ENCODE results near the gene WDR62. TPM values are rescaled to one million over a fixed set of nuclear protein-coding genes. Genes with fewer than 3 reads are reported as not detected.

Gene WDR62
- polyA plus RNA-seq, 1 donor from 2014 or later = 0.35 TPM

GRCh38 chr19:36025541-36025940, 29.2 kb upstream of the WDR62 start:
- Histone ChIP-seq H3F3A (ENCODE audit: insufficient read depth, low read length, poor library complexity, severe bottlenecking) (no peaks in the 10 kb centered on the region), H3K27me3 (ENCODE audit: insufficient read depth, low read depth, low read length) (no peaks in the 10 kb centered on the region), H3K79me2 (replicated peaks; ENCODE audit: insufficient read depth, low read length) (peaks cover 3% of the 10 kb centered on the region), H3K9ac (ENCODE audit: low read length) (no peak overlapping the region), H3K9me3 (ENCODE audit: low read length) (no peaks in the 10 kb centered on the region), H3K4me3 (ENCODE audit: low read length) (no peak overlapping the region), H3K4me2 (ENCODE audit: low read length) (no peak overlapping the region), H3K36me3 (ENCODE audit: insufficient read depth, low read length) (no peaks in the 10 kb centered on the region), H2AFZ (ENCODE audit: low read depth, low read length) (no peak overlapping the region), H3K27ac (ENCODE audit: low read length) (no peak overlapping the region), H4K20me1 (ENCODE audit: insufficient read depth) (no peaks in the 10 kb centered on the region), H3K9me2 (ENCODE audit: insufficient read depth, low read length) (no peaks in the 10 kb centered on the region)
- TF ChIP-seq CTCF (IDR thresholded peaks at IDR 0.05; ENCODE audit: poor library complexity, severe bottlenecking) (no peak), EZH2 (IDR thresholded peaks at IDR 0.05; ENCODE audit: borderline replicate concordance, insufficient read depth, low read length, poor library complexity, severe bottlenecking) (no peak), RAD21 (conservative IDR thresholded peaks at IDR 0.05) (no peak), POLR2AphosphoS5 (IDR thresholded peaks at IDR 0.05) (no peak), REST (IDR thresholded peaks at IDR 0.05; ENCODE audit: borderline replicate concordance) (no peak), TAF1 (IDR thresholded peaks at IDR 0.05; ENCODE audit: low read depth) (no peak), EP300 (conservative IDR thresholded peaks at IDR 0.05; ENCODE audit: poor library complexity, severe bottlenecking) (no peak), MXI1 (conservative IDR thresholded peaks at IDR 0.05; ENCODE audit: poor library complexity, severe bottlenecking) (no peak)

- H3K27ac ChIP-seq (ENCODE audit: low read length) = no peak overlapping the region
- no peaks in the 10 kb centered on the region for H3K36me3 ChIP-seq (ENCODE audit: insufficient read depth, low read length)
- H2AFZ ChIP-seq (ENCODE audit: low read depth, low read length) = no peak overlapping the region
- no peak overlapping the region for H3K9ac ChIP-seq (ENCODE audit: low read length)
- H3K9me3 ChIP-seq (ENCODE audit: low read length) = no peaks in the 10 kb centered on the region
- H3K27me3 ChIP-seq (ENCODE audit: insufficient read depth, low read depth, low read length) = no peaks in the 10 kb centered on the region
- no peaks in the 10 kb centered on the region for H3K9me2 ChIP-seq (ENCODE audit: insufficient read depth, low read length)
- TF ChIP-seq EZH2 (IDR thresholded peaks at IDR 0.05; ENCODE audit: borderline replicate concordance, insufficient read depth, low read length, poor library complexity, severe bottlenecking) = no peak
- TF ChIP-seq SMC3 (conservative IDR thresholded peaks at IDR 0.05; ENCODE audit: poor library complexity) = no peak
- no peak for TF ChIP-seq MXI1 (conservative IDR thresholded peaks at IDR 0.05; ENCODE audit: poor library complexity, severe bottlenecking)
- no peak for TF ChIP-seq REST (IDR thresholded peaks at IDR 0.05; ENCODE audit: borderline replicate concordance)
- TF ChIP-seq RAD21 (conservative IDR thresholded peaks at IDR 0.05) = no peak
- TF ChIP-seq TAF1 (IDR thresholded peaks at IDR 0.05; ENCODE audit: low read depth) = no peak
- peaks cover 6% of the 10 kb centered on the region for H3K79me2 ChIP-seq (replicated peaks; ENCODE audit: insufficient read depth, low read length)
- no peaks in the 10 kb centered on the region for H4K20me1 ChIP-seq (ENCODE audit: insufficient read depth)
- no peak overlapping the region for H3K4me2 ChIP-seq (ENCODE audit: low read length)
- H3K4me3 ChIP-seq (ENCODE audit: low read length) = no peak overlapping the region
- H3F3A ChIP-seq (ENCODE audit: insufficient read depth, low read length, poor library complexity, severe bottlenecking) = no peaks in the 10 kb centered on the region
These were observed 28.4 kb upstream of the WDR62 start for GRCh38 chr19:36026091-36026876.

Measured in neural cell (in vitro differentiated cells).